ENCODE measurements around the gene TBC1D7.

GRCh38 chr6:13292774-13293173 is 35.6 kb downstream of the TBC1D7 start:
- TF ChIP-seq CTCF (IDR thresholded peaks at IDR 0.05): no peak
- no peak for TF ChIP-seq POLR2AphosphoS5 (IDR thresholded peaks at IDR 0.05; ENCODE audit: low read depth, low read length)
- no peak for TF ChIP-seq MXI1 (IDR thresholded peaks at IDR 0.05; ENCODE audit: low read depth, low read length)

All from SK-N-SH (cell line).